HEK293T (cell line): ENCODE data around the gene CLCN1.

Experiments used
- ARNT ChIP-seq: fragments of 450-650 bp; IDR thresholded peaks from 2 replicates; pipeline ENCODE4 v1.6.1; 2017; ENCODE audit warnings: mild to moderate bottlenecking
- BHLHE40 ChIP-seq: fragments of 450-650 bp; IDR thresholded peaks from 2 replicates; pipeline ENCODE4 v1.6.1; 2016; ENCODE audit warnings: mild to moderate bottlenecking, moderate library complexity, borderline replicate concordance
- CTBP1 ChIP-seq: fragments of 450-650 bp; IDR thresholded peaks from 2 replicates; pipeline ENCODE4 v1.6.1; 2016; ENCODE audit warnings: borderline replicate concordance
- ELF4 ChIP-seq: fragments of 450-650 bp; IDR thresholded peaks from 2 replicates; pipeline ENCODE4 v1.6.1; 2017; ENCODE audit warnings: antibody characterized with exemption
- FOXA1 ChIP-seq: fragments of 450-650 bp; IDR thresholded peaks from 2 replicates; pipeline ENCODE4 v1.6.1; 2016; ENCODE audit warnings: mild to moderate bottlenecking
- FOXK2 ChIP-seq: fragments of 450-650 bp; IDR thresholded peaks from 2 replicates; pipeline ENCODE4 v1.6.1; 2016; ENCODE audit warnings: mild to moderate bottlenecking
- FOXM1 ChIP-seq: fragments of 450-650 bp; IDR thresholded peaks from 2 replicates; pipeline ENCODE4 v1.6.1; 2017; ENCODE audit warnings: mild to moderate bottlenecking, borderline replicate concordance
- HDGF ChIP-seq: fragments of 450-650 bp; IDR thresholded peaks from 2 replicates; pipeline ENCODE4 v1.6.1; 2017; ENCODE audit warnings: antibody characterized with exemption, borderline replicate concordance
- L3MBTL2 ChIP-seq: fragments of 450-650 bp; conservative IDR thresholded peaks from 2 replicates; pipeline ENCODE4 v1.6.1; 2016; ENCODE audit warnings: mild to moderate bottlenecking
- SP1 ChIP-seq: fragments of 450-650 bp; IDR thresholded peaks from 2 replicates; pipeline ENCODE4 v1.6.1; 2017
- SUZ12 ChIP-seq: fragments of 450-650 bp; IDR thresholded peaks from 2 replicates; pipeline ENCODE4 v1.6.1; 2016; ENCODE audit warnings: mild to moderate bottlenecking
- TARDBP ChIP-seq: fragments of 450-650 bp; IDR thresholded peaks from 2 replicates; pipeline ENCODE4 v1.6.1; 2016
- ZNF384 ChIP-seq: fragments of 450-650 bp; IDR thresholded peaks from 2 replicates; pipeline ENCODE4 v1.6.1; 2016
- TF ChIP-seq, protein P1 (sequence below): fragments of 450-650 bp; IDR thresholded peaks from 2 replicates; pipeline ENCODE4 v1.6.1; 2016

DNA sequence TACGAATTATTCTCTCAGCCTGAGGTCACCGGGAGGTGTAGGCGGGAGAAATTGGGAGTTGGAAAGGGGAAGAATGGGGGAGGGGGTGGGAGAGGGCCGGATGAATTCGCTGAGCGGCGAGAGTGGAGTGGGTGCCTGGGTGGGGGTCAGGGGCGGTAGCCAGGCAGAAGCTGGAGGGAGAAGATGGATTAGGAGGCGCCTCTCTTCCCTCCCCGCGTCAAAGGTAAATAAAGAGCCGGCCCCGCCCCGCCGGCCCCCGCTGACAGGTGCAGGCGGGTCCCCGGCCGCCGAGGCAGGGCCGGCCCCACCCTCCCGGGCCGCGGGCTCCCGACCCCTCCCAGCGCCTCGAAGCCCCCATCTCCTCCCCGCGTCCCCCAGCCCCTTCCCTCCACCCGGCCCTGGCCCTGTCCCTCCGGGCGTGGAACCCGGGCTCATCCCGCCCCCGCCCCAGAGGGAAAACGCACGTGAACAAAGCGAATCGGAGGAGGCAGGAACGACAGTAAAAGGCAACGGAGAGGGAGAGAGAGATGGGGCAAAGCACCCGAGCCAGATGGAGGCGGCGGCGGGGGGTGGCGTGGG, 45.7 kb downstream of the CLCN1 start:
- TF ChIP-seq BHLHE40 (no peak), SP1 (no peak), TARDBP (no peak), FOXA1 (no peak), ZNF384 (no peak), ARNT (no peak), ELF4 (no peak), L3MBTL2 (no peak), SUZ12 (no peak), FOXM1 (no peak), HDGF (no peak), FOXK2 (no peak), CTBP1 (no peak)
- TF ChIP-seq, protein P1, sequence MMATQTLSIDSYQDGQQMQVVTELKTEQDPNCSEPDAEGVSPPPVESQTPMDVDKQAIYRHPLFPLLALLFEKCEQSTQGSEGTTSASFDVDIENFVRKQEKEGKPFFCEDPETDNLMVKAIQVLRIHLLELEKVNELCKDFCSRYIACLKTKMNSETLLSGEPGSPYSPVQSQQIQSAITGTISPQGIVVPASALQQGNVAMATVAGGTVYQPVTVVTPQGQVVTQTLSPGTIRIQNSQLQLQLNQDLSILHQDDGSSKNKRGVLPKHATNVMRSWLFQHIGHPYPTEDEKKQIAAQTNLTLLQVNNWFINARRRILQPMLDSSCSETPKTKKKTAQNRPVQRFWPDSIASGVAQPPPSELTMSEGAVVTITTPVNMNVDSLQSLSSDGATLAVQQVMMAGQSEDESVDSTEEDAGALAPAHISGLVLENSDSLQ, result no peak
